ENCODE measurements around the gene MYH10.
"Not testable (repeated sequence)": the region's sequence is repeated elsewhere in the genome, so short reads cannot be mapped to it uniquely, and the experiment has no call there.

Gene MYH10

DNA sequence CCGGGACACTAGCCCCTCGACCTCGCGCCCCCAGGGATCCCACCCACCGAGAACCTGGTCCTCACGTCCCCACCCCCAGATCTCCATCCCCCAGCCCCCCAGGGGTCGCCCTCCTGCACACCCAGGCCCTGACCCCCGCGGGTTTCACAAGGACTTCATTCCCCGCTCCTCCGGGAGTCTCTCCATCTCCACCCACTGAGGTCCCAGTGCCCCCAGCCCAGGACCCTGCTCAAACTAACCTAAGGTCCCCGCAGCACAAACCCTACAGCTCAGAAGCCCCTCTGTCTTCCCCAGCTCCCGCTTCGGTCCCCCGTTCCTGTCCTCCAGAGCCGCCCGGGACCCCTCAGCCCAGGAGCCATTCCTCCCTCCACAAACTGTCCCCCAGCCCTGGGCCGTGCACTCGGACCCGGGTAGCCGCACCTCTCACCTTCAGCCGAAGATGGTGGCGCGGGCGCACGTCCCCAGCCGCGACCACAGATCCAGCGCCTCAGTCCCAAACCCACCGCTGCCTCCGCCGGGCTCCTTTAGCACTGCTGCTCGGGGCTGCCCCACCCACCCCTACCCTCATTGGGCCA lies at the start of gene MYH10:
Gene MYH10 (minus strand): TSS at position 499 of the 575 bp plus-strand sequence. CDS start 7,479 bp downstream, outside the sequence.
- no peak for DNase-seq (ENCODE audit: low spot score)

DNA sequence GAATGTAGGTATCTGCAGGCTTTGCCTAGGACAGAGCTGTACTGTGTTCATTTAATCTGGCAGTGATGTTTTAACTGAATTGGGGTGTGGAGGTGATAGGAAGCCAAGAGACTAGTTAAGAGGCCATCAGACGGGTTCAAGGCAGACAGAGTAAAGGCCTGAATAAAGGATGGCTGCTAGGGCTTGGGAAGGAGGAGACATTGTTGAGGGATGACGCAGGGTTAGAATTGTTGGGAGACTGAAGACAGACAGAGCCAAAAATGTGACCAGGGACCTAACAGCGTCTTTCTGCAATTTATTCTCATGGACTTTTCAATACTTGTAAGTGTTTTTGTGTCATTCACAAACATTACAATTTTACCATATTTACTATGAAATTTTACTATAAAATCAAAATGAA lies 48.6 kb upstream of the MYH10 start:
- no peak for DNase-seq (ENCODE audit: low spot score)

DNA sequence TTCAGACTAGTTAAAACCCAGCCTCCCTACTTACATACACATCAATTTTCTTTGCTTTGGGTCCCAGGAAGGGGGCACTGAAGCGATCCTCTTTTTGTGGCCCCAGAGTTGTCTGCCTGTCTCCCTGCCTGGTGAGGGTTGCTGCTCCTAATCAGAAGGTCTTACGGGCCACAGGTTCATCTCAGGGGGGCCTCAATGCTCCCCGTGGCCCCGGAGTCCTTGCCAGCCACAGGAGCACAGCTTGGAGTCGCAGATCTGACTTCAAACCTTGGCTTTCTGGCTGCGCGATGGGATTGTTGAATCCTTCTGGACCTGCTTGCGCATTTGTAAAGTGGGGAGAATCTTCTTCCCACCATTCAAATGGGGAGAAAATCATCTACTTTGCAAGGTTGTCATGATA lies 44.8 kb upstream of the MYH10 start:
- no peak for DNase-seq (ENCODE audit: low spot score)

DNA sequence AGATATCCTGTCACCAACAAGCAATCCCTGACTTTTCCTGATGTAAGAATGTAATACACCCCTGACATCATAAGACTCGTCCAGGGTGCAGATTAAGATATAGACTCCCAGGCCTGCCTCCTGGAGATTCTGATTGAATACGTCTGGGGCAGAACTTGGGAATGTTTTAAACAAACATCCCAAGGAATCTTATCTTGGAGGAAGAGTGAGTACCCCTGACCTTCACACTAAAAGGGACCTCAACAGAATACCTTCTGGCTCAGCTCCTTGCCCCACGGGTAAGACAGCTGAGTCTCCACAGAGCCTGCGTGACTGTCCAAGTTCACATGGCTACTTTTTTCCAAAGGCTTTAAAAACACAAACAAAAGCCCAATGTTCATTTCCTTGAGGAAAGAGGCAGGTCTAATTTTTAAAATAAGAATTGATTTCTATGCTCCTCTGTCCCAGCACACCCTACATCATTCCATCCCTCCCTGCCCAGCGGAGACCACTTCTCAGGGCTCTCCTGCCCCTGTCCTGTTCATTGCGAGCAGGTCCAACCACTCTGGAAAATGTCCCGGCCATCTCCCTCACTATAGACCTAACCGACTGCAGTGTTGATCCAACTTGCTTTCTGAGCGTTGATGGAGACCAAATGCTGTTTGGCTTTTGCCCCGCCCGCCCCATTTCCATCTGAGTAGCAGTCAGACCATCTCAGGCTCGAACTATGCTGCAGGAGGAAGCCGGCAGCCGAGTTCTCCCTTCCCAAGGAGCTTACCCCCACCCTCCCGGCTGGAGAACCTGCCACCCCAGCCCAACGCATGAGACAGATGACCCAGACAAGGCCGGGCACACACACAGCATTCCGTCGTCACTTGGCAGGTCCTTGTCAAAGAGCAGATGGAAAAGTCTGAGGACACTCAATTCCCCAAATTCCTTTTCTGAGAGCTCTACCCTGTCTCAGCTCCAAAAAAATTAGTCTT lies 44.1 kb upstream of the MYH10 start:
- DNase-seq (ENCODE audit: low spot score), result no peak

DNA sequence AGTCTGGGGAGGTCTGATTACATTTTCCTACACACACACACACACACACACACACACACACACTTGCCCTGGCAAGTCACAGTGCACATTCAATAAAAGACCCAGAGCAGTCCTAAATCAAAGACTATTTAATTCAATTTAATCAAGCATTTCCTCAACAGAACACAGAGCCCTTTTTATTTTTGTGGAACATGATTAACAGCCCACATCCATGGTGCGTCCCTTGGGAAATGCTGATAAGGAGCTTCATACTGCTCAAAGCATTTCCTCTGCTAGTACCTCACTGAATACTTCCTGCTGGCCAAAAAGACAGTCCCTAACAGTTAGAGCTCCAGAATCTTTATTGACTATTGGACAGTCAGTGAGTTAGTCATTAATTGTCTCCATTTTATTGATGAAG lies 43.1 kb upstream of the MYH10 start:
- no peak for DNase-seq (ENCODE audit: low spot score)

DNA sequence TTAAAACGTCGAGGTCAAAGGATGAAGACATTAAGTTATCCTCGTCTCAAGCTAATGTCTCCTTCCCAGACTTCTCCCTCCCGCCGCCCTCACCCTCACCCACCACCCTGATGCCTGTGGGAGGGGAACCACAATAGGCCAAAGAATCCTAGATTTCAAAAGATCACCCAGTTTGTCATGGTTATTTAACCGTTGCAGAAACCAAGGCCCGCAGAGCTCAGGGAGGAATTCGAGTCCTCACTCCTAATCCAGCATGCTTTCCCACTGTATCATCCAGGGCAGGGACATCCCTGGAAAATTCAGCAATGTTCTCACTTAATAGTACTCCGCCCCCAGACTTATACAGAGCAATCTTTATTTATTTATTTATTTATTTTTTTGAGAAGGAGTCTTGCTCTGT lies 41.8 kb upstream of the MYH10 start:
- DNase-seq (ENCODE audit: low spot score), result no peak

GRCh38 chr17:8670421-8670820 lies 39.9 kb upstream of the MYH10 start:
- DNase-seq (ENCODE audit: low spot score), result no peak

DNA sequence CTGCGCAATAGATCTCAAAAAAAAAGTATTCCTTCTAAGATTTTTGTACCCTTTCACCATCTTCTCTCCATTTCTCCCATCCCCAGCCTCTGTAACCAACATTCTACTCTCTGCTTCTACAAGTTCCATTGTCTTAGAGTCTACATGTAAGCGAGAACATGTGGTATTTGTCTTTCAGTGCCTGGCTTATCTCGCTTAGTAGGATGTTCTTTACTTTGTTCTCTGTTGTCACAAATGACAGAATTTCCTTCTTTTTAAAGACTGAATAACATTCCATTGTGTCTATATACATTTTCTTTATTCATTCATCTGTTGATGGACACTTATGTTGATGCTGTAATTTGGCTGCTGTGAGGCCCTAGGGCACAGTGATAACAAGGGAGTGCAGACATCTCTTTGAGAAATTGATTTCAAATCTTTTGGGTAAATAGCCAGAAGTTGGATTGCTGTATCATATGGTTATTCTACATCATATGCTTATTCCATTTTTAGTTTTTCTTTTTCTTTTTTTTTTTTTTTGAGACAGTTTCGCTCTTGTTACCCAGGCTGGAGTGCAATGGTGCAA lies 37.7 kb upstream of the MYH10 start:
- DNase-seq (ENCODE audit: low spot score), result no peak

GRCh38 chr17:8667421-8667820 lies 36.9 kb upstream of the MYH10 start:
- DNase-seq (ENCODE audit: low spot score), result no peak

DNA sequence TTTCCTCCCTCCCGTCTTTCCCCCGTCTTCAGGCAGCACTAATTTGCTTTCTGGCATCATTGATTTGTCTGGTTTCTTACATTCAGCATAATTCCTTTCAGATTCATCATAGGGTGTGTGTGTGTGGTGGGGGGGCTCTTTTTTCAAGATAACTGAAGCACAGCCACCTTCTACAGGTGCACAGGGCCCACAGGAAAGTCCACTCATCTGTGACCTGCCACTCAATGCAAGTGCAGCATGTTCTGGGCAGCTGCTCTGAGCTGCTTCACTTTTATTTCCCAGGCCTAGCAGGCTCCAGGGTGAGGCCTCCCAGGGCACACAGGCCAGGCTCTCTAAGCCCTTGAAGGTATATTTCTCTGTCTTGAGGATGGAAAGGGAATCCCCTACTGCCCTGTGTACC lies 35.2 kb upstream of the MYH10 start:
- DNase-seq (ENCODE audit: low spot score), result peak; percentile 79

- peak; percentile 72 for DNase-seq (ENCODE audit: low spot score)
Observed at GRCh38 chr17:8664456-8665126, 34.1 kb upstream of the MYH10 start.

DNA sequence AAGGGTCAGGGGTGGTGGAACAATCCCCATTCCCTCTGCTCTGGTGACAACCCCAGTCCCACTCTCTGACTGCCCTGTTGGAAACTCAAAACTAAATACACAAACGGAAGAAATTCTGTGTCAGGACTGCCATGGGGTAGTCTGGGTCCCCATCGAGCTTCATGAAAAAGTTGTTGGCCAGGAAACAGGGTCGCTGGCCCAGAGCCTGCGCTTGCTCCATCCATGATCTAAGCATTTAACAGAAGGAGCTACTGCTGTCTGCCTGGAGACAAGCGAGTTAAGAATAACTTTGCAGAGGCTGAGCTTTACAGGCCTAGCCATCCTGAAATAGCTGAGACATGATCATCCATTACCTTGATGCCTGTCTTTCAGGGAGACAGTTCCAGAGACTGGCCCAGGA lies 32.4 kb upstream of the MYH10 start:
- no peak for DNase-seq (ENCODE audit: low spot score)

DNA sequence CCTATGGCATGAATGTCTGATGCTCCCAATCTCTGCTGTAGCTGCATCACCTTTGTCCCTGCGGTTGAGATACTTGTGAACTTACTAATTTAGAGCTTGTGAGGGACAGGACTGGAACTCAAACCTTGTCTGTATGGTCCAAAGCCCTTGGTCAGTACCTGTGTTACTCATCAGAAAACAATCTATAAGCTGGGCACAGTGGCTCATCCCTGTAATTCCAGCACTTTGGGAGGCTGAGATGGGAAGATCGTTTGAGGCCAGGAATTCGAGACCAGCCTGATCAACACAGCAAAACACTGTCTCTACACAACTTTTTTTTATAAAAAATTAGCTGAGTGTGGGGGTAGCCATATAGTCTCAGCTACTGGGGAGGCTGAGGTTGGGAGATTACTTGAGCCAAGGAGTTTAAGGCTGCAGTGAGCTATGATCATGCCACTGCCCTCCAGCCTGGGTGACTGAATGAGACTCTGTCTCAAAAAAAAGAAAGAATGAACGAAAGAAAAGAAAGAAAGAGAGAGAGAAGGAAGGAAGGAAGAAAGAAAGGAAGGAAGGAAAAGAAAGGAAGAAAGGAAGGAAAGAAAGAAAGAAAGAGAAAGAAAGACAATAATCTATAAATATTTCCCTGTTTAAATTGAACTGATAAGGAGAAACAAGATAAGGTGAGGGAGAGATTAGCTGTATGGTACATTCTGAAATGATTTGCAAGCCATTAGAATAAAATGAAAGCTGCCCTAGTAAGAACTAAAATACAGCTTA lies 31.7 kb upstream of the MYH10 start:
- DNase-seq (ENCODE audit: low spot score), result peak; percentile 15

DNA sequence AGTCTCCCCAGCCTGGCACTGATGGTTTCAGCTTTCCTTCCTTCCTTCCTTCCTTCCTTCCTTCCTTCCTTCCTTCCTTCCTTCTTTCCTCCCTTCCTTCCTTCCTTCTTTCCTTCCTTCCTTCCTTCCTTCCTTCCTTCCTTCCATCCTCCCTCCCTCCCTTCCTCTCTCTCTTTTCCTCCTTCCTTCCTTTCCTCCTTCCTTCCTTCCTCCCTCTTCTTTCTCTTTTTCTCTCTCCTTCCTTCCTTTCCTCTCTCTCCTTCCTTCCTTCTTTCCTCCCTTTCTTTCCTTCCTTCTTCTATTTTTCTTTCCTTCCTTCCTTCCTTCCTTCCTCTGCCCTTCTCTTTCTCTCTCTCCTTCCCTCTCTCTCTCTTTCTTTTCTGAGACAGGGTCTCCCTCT lies 30.2 kb upstream of the MYH10 start:
- DNase-seq (ENCODE audit: low spot score), result not testable (repeated sequence)

DNA sequence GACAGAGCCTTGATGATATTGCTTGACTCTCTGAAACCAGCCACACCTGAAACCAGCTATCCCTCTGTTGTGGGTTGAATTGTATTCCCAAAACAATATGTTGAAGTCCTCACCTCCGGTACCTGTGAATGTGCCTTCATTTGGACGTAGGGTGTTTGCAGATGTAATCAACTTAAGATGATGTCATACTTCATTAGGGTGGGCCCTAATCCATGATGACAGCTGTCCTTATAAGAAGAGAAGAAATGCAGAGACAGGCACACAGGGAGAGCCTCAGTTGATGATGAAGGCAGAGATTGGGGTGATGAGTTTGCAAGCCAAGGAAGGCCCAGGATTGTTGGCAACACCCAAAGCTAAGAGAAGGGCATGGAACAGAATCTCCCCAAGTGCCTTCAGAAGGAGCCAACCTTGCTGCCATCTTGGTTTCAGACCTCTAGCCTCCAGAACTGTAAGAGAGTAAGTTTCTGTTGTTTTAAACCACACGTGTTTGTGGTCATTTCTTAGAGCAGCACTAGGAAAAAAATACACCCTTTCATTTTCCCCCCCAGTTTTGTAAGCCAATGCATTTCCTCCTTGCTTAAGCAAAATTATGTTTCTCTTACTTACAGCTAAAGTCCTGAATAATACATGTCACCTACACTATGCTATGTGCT lies 29.4 kb upstream of the MYH10 start:
- no peak for DNase-seq (ENCODE audit: low spot score)

DNA sequence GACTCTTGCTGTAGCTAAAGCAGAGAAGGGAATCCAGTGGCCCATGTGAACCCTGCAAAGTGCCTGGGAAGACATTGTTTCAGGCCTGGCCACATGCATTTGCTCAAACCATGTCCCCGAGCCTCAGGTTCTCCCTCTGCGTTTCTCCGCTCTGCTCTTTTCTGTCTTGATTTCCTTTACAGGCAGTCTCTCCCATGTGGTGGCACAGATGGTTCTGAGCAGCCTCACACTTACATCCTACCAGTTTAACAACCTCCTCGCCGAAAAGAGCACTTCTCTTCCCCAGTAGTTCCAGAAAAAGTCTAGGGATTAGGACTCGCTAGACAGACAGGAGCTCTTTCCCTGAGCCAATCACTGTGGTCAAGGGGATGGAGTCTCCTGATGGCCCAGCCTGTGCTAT lies 28.3 kb upstream of the MYH10 start:
- no peak for DNase-seq (ENCODE audit: low spot score)

DNA sequence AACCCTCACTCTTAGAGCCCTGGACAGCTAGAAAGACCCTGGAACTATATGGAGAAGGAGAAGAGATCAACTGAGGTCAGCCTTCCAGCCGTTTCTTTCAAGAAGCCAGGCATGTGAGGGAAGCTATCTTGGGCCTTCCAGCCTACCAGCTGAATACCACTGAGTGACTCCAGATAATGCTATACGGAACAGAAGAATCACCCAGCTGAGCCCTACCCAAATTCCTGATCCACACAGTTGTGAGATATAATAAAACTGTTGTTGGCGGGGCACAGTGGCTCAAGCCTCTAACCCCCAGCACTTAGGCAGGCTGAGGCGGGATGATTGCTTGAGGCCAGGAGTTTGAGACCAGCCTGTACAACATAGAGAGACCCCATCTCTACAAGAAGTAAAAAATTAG lies 26.2 kb upstream of the MYH10 start:
- no peak for DNase-seq (ENCODE audit: low spot score)

DNA sequence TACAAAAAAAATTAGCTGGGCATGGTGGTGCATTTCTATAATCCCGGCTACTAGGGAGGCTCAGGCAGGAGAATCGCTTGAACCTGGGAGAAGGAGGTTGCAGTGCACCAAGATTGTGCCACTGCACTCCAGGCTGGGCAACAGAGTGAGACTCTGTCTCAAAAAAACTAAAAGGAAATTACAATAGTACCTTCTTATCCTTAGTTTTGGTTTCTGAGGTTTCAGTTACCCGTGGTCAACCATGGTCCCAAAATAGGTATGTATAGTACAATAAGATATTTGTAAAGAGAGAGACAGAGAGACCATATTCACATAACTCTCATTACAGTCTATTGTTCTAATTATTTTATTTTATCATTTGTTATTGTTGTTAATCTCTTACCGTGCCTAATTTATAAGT lies 24.3 kb upstream of the MYH10 start:
- DNase-seq (ENCODE audit: low spot score), result no peak

DNA sequence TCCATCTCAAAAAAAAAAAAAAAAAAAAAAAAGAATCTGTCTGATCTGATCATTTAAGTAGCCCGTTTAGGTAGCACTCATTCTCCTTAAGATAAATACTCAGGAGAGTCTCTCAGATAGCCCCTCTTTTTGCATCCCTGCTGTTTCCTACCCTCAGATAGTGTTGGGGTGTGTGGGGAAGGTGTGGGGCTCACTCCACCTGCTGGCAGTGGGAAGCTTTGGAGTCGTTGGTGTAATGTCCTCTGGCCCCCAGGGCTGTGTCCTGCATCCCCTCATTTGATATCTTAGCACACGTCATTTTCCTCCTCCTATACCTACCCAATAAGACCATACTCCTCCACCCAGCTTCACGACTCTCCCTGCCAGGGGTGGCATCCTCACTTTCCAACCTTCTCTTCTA lies 20.5 kb upstream of the MYH10 start:
- DNase-seq (ENCODE audit: low spot score), result no peak

DNA sequence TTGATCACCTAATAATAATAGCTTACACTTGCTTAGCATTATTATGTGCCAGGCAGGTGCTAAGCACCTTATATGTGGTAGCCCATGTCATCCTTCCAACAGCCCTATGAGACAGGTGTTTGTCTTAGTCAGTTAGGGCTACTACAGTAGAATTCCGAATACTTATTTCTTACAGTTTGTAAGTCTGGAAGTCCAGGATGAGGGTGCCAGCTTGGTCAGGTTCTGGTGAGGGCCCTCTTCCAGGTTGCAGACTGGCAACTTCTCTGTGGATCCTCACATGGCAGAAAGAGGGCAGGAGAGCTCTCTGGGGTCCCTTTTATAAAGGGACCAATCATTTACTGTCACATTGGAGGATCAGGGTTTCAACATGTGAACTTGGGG lies 19.6 kb upstream of the MYH10 start:
- DNase-seq (ENCODE audit: low spot score), result no peak
